HG03135 (cell line): ENCODE data around the gene CCL15.
"Not testable (repeated sequence)": the region's sequence is repeated elsewhere in the genome, so short reads cannot be mapped to it uniquely, and the experiment has no call there.

Experiments
- ATAC-seq: cut with Tn5 transposase; IDR thresholded peaks from one replicate; pipeline ENCODE4 v1.9.1; 2021; ENCODE audit warnings: mild to moderate bottlenecking, moderate library complexity; ENCODE audit not compliant: unreplicated experiment

The CCL15 gene

DNA sequence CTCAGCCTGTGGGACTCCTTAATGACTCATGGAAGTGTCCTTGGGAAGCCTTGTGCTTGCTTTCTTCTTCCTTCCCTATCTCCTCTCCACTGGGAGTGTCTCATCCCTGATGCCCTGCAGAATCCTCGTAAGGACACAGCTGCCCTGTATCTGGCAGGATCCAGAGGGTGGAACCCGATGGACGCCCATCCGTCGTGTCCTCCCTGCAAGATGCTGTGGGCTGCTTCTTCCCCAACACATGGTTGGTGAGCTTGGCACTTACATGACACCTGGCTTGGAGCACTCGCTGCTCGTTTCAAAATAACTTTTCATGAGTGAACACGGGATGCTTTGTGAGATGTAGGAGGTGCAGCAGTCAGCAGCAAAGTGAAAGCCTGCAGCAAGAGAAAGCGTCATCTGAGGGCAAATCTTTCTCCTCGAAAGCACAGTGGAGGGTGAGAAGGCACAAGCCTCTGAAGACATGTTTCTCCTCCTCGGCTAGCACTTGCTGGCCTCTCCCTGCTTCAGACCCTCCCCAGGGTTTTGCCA is 3.3 kb downstream of the CCL15 start:
- no peak for ATAC-seq

DNA sequence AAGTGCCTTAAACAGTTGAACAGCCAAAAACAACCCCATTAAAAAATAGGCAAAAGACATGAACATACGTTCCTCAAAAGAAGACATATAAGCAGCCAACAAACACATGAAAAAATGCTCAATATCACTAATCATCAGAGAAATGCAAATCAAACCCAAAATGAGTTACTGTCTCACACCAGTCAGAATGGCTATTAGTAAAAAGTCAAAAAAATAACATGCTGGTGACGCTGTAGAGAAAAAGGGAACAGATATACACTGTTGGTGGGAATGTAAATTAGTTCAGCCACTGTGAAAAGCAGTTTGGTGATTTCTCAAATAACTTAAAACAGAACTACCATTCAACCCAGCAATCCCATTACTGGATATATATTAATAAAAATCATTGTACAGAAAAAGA is 6.0 kb downstream of the CCL15 start:
- ATAC-seq: not testable (repeated sequence)

- no peak for ATAC-seq
Measured at GRCh38 chr17:35991075-35991474, 10.3 kb downstream of the CCL15 start.

GRCh38 chr17:35988164-35988563 is 13.2 kb downstream of the CCL15 start:
- ATAC-seq: no peak

GRCh38 chr17:35986643-35987042 is 14.7 kb downstream of the CCL15 start, which contains the start of gene CCL14:
CCL14 (minus strand) TSS chr17:35986729; CDS start chr17:35986649, 80 bp downstream.
- no peak for ATAC-seq

DNA sequence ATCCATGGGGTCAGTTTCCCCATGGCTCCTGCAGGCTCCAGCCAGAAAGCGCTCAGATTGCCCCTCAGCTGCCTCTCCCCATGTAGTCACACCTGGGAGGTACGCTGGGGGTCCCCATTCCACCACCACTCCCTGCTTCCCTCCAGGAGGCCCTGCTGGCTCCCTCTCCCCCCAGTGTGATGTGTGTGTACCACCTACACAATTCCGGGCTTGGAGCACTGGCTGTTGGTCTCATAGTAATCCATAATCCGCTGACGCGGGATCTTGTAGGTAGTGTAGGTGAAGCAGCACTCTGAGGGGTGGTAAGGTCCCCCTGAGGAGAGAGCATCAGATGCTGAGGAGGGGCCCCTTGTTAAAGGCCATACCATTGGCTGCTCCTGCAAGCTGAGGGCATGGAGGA is 17.2 kb downstream of the CCL15 start:
- no peak for ATAC-seq

GRCh38 chr17:35982409-35983191 is 18.8 kb downstream of the CCL15 start:
- ATAC-seq: no peak

DNA sequence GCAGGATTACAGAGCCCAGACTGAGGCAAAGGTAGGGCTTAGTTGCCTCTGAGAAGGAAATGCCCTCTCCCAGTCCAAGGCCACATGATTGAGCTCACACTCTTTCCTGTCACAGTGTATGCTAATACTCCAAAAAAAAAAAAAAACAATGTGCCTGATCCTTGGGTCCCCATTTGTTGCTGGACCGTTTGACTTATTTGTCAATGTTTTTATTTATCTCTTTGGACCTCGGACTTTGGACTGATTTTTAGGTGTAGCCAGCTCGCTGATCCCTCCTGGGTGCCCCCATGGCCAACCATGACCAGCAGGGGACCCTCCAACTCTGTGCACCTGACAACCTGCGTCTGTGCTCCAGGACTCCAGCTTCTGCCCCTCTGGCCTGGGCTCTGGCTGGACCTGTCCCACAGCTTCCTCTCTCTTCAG is 19.4 kb downstream of the CCL15 start:
- no peak for ATAC-seq

DNA sequence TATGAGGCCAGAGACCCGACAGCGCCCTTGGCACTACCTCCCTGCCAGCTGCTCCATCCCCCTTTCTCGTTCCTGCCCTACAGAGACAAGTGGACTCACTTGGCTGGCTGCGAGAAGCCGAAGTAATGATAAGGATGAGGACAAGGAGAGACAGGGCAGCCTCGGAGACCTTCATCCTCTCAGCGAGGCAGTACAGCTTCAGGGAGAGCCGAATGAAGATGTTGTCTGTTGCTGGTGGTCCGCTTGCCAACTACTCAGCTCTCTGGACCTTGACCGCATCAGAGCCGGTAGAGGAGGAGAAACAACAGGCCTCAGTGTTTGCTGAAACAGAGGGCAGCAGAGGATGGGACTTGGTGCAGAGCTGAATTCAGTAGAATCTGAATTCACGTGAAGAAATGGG is 20.1 kb downstream of the CCL15 start, which contains the start of gene CCL16:
TSS of gene CCL16 (minus strand) at position 252 of the 400 bp plus-strand sequence. CDS start at position 175, 77 bp downstream.
- ATAC-seq: no peak

- no peak for ATAC-seq
Measured at GRCh38 chr17:35978346-35978745, 23.0 kb downstream of the CCL15 start.

GRCh38 chr17:35977509-35977908 is 23.8 kb downstream of the CCL15 start:
- no peak for ATAC-seq

DNA sequence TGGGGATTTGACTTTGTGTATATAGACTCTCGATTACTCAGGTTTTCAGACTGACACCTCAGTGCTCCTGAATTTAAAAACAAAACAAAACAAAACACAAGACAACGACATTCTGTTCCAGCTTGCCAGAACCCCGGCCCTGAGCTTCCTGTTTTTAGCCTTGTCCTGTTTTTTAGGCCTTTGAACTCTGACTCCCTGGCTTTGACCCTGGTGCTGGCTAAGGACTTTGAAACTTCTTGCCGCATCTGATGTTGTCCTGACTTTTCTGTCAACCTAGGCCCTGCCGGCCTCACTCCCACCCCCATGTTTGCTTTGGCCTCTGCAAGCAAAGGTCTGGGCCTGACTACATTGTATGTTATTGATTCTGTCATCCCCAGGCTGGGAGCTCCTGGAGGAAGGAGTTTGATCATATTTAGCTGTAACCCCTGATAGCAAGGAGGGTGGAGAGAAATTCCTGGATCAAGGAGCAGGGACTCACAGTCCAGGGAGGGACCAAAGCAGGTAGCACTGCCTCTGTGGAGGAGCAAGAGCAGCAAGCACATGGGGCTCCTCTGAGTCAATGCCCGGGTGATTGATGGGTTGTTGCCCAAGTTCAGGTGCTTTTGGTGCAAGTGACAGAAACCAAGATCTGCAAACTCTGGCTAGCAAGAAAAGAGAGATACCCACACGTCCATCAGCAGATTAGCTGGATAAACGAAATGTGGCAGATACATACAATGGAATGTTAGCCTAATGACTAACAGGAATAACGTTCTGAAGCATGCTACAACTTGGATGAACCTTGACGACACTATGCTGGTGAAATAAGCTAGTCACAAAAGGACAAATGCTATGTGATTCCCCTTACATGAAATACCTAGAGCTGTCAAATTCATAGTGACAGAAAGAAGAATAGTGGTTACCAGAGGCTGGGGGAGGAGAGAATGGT is 27.8 kb downstream of the CCL15 start:
- no peak for ATAC-seq

GRCh38 chr17:35972945-35973332 is 28.4 kb downstream of the CCL15 start:
- ATAC-seq: no peak

DNA sequence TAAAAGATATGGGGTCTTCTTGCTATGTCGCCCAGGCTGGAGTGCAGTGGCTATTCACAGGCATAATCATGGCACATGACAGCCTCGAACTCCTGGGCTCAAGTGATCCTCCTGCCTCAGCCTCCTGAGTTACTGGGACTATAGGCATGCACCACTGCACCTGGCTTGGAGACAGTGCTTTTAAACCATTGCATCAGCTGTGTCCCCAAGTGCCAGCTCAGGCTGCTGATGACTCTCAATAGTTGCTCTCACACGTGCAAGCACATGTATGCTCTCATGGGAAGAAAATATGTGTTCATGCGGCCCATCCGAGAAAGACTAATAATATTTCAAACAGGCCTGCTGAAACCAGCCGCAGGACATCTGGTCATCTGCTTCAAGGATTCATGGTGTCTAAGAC is 28.8 kb downstream of the CCL15 start:
- ATAC-seq: no peak

GRCh38 chr17:35972066-35972465 is 29.3 kb downstream of the CCL15 start:
- ATAC-seq: no peak

GRCh38 chr17:35969558-35970380 is 31.6 kb downstream of the CCL15 start:
- ATAC-seq: no peak

DNA sequence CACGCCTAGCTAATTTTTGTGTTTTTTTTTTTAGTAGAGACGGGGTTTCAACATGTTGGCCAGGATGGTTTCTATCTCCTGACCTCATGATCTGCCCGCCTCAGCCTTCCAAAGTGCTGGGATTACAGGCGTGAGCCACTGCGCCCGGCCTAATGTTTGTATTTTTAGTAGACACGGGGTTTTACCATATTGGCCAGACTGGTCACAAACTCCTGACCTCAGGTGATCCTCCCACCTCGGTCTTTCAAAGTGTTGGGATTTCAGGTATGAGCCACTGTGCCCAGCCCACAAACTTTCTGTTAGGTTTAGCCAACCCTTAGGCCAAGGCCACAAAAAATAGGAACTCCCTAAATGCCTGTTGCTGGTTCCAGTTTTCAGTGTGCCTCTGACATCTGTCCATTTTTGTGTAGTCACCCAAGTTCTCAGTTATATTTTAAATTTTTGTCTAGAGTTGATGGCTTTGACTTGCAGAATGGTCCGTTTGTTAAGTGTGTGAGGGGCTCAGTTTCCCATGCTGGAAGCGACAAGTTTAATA is 32.8 kb downstream of the CCL15 start:
- ATAC-seq: no peak

- no peak for ATAC-seq
Measured at GRCh38 chr17:35965272-35965671, 36.1 kb downstream of the CCL15 start.

GRCh38 chr17:35963663-35964062 is 37.7 kb downstream of the CCL15 start:
- ATAC-seq: no peak

GRCh38 chr17:35953720-35954119 is 47.6 kb downstream of the CCL15 start:
- ATAC-seq: no peak
